NOMO-1 treated with DMSO at 0.1 percent for 48 hours (cell line): ENCODE results near the gene CALML6.
A peak's percentile ranks its signal among the peaks of the same experiment; 100 is the strongest.

Source experiments
- DNase-seq: peaks from one replicate; lab custom pipeline; 2025; ENCODE audit not compliant: unreplicated experiment; lab: John Stamatoyannopoulos, UW

CALML6 gene

DNA sequence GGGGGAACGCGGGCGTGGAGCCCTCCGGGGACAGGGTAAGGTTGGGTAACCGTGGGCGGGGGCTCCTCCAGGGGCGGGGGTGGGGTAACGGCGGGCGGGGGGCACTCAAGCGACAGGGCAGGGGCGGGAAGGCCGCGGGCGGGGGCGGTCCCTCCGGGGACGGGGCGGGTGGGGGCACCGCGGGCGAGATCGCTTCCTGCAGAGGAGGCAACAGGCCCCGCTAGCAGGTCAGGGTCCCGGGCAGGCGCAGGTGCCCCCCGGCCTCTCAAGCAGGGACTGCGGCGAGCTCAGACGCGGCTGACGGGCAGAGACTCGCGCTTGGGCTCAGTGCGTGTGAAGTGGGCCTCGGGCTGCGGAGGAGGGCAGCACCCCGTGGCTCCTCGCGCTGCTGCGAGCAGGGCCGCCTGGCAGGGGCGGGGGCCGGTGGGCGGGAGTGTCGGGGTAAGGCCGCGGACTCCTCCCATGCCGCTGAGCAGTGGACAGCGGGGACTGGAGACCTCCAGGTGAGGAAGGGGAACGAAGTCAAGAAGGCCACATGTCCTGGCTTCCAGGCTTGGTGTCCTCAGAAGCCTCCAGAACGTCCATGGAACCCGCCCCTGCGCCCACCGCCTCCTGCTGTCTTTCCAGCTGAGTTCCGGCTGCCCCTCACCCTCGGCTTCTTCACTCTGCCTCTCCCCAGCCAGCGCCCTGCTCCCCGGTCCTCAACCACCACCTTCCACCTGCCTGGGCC, 23.5 kb upstream of the CALML6 start:
- peak; percentile 47 for DNase-seq

DNA sequence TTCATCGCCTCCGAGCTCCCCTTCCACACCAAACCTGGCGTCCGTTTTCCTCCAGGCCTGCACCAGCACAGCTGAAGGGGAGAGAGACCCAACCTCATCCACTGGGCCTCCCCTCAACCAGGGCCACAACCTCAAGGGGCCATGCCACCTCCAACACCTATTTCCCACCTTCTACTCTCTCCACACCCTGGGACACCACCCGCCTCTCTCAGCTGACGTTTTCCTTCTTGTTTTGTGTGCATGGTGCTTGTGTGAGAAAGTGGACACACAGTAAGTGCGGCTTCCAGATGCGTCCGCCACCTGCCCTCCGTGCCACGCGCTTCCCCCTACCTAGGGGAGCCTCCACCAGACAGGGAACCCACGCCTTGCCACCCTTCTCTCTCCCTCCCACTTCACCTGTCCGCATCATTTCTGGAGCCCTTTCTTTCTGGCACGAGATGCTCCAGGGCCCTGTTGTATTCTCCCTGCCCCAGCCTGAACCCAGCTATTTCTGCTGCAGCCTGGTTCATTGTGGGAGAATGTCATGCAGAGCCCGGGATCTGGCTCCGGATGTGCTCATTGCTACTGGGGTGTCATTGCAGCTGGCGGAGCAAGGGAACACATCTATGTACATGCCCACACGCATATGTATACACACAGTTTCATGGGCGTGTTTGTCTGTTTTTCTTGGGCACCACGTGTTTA, 22.8 kb upstream of the CALML6 start:
- no peak for DNase-seq

DNA sequence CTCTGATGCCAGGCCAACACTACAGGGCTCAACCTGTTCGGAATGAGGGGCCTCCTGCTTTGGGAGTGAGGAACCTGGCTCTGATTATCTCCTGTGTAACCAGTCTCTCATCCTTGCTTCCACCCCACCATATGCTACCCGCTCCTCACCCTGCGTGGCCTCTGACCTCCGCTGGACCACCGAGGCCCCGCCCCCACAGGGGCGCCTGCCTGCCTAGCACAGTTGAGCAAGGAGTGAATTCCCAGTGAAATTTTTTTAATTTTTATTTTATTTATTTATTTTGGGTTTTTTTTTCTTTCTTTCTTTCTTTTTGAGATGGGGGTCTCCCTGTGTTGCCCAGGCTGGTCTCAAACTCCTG, 22.3 kb upstream of the CALML6 start:
- no peak for DNase-seq

DNA sequence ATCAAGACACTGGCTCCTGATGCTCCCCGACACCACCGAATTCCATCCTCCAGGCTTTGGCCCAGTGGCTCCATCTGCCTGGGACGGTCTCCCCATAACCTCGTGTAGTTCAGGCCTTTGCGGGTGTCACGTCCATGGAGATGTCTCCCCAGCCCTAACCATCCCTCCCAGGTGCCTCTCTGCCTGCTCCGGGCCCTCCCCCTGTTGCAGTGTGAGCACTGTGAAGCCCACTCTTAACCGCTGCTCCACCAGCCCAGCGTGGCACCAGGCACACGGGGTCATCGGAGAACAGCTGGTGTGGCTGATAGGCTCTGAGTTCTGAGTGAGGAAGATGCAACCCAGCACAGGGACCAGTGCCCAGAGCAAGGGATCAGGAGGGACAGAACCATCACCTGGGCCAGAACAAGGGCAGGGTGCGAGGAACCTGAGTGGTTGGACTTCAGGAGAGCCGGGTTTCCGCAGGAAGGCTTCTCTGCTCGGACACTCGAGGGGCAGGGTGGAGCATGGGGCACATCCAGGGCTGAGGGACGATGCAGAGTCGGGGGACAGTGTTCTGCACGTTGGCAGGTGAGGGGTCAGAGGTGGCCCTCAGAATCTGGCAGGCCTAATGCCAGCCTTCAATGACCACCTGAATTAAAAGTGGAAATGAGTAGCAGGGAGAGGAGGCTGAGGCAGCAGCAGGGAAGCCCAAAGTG, 21.6 kb upstream of the CALML6 start:
- DNase-seq, result no peak

DNA sequence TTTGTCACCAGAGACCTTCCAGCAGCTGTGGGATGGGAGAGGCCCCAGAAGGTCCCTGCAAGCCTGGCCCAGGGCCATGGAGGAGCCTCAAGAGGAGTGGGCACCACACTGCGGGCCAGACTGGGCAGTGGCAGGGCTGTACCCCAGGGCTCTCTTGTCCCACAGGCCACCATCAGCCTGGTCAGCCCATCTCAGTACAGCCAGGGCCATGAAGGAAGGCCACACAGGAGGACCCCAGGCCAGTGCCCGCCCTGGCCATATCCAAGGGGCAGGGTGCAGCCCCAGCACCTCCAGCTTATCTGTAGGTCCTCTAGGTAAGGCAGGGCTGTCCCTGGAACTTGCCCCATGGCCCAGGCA, 21.1 kb upstream of the CALML6 start:
- DNase-seq, result no peak

DNA sequence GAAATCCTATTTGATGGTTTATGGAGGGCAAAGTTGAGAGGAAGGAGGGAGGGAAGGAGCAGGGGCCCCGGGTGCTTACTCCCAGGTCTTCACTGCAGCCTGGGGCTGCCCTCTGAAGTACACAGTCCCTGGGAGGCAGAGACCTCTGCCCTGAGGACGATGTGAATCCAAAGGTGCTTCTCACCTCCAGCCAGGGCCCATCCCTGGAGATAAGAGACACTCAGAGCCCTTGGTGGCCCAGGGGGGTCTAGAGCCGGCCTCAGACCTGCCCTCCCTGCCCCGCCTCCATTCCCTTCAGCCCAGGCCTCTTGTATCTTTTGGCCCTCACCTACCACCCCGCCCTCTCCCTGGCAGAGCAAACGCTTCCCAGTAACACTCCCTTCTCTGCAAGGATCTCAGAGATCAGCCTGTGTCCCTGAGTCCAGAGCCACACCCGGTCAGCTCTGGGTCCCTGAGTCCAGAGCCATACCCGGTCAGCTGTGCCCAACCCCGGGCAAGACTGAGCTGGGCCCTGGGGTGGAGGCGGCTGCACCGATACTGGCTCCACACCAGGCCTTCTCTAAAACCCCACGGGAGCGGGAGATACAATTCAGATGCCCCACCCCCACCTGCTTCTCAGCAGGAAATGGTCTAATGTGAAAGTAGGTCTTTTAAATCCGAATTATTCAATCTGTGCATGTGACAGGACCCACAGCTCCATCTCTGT, 20.6 kb upstream of the CALML6 start:
- DNase-seq, result no peak

DNA sequence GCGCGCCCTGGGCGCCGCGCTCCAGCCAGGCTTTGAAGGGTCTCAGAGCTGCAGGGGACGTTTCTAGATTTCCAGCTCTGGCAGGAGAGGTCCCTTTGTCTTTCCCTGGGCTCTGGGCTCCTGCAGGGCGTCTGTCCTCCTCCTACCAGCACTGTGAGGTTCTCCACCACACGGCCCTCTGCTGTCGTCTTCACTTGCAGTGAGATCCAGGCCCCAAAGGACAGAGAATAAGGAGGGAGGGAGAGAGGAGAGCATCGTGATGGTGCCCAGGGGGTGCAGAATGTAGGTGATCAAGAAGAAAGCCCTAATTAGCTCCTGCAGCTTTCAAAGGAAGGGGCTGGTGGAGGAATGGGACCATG, 20.0 kb upstream of the CALML6 start:
- no peak for DNase-seq

DNA sequence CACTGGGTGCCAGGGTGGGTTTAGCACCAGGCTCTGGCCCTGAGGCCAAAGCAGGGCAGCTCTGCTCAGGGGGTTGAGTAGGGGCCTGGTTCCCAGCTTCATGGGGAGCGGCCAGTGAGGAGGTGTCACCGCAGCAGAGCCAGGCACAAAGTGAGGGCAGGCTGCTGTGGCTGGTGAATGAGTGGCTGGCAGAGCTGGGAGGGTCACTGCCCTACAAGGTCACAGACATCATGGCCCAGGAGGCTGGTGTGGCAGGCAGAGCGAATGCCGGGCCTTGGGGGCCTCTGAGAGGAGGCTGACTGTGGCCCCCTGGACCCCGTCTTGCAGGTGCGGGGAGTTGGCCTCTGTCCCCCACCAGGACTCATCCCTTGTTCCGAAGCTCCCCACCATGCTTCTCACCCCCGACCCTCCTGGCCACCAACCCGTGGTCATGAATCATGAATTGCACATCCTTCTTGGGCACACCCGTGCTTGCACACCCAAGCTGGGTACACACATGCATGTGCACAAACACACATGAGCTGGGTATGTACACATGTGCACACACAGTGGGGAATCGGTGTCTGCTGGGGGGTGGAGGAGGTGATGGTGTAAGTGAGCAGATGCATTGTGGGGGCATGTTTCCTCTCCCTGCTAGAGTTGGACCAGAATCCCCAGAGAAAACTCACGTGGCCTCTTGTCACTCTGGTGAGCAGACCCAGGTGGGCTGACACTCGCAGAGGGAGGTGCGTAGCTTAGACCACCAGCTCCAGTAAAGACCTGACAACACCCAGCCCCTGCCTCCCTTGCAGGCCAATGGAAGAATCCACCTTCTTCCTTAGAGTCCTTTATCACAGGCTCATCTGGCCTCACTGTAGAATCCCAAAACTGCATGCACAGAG, 19.4 kb upstream of the CALML6 start:
- DNase-seq, result no peak

DNA sequence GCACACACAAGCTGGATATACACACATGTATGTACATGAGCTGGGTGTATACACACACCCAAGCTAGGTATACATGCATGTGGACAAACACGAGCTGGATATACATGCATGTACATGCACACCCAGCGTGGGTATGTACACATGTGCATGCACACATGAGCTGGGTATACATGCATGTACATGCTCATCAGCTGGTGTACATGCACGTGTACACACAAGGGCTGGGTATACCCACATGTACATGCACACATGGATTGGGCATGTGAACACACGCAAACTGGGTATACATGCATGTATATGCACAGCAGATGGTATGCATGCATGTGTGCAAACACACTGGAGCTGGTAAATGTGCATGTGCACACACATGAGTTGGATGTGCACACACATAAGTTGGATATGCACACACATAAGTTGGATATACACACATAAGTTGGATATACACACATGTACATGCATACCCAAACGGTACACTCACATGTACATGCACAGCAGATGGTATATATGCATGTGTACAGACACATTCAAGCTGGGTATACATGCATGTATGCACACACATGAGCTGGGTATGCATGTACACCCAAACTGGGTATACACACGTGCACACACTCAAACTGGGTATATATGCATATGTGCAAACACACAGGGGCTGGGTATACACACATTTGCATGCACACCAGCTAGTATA, 16.7 kb upstream of the CALML6 start:
- no peak for DNase-seq

DNA sequence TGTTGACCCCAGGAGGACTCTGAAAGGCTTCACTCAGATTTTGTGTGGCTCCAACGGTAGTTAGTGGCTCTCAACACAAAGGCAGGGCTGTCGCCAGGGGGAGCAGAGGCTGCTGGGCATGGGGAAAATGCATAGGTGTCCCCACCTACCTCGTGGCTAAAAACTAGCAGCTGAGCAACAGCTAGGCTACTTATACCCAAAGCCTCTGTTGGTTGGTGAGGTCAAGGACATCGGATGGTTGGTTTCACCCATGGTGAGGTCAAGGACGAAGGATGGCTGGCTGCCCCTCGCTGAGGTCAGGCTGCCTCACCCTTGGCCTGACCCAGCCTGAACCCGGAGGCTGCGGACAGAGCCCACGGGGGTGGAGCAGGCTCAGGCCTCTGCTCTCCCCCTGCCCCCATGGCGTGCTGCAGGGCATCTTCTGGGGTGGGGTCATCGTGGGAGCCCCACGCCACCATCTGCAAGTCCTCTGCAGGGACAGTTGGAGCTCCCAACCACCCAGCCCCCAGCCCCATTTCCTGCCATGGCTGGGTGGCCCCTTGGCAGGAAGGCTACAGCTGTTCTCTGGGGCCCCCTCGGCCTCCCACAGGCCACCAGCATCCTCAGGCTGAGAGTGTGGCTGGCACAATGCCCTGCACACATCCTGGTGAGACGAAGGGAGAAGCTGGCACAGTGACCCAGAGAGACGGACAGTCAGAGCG, 15.6 kb upstream of the CALML6 start:
- DNase-seq, result no peak

DNA sequence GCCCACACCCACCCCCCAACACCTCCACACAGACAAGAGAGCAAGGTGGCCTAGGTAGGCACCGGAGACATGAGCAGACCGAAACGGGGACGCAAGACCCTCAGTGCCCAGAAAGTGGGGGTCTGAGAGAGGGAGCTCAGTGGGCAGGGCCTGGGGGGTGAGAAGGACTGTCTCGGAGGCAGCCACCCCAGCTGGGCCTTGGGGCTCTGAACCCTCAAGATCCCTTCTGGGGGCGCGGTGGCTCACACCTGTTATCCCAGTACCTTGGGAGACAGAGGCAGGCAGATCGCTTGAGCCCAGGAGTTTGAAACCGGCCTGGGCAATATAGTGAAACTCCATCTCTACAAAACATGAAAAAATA, 15.1 kb upstream of the CALML6 start:
- DNase-seq, result no peak

DNA sequence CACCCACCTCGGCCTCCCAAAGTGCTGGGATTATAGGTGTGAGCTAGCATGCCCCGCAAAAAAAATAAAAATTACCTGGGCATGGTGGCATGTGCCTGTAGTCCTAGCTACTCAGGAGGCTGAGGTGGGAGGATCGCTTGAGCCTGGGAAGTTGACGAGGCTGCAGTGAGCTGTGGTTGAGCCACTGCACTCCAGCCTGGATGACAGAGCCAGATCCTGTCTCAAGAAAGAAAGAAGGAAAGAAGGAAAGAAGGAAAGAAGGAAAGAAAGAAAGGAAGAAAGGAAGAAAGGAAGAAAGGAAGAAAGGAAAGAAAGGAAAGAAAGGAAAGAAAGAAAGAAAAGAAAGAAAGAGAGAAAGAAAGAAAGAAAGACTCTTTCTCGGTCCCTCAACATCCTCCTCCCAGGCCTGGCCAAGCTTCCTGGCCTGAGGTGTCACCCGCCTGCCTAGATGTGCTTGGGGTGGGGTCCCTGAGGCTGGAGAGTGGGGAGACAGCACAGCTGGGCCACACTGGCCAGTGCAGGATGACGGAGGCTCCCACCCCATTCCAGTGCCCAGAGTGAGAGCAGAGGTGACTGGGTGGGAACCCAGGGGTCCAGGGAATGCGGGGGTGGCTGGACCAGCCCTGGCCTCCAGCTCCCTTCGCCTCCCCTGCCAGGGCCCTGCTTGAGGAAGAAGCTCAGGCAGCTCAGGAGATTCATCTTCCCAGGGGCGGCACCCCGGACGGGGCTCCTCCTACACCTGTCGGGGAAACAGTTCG, 14.0 kb upstream of the CALML6 start:
- no peak for DNase-seq

DNA sequence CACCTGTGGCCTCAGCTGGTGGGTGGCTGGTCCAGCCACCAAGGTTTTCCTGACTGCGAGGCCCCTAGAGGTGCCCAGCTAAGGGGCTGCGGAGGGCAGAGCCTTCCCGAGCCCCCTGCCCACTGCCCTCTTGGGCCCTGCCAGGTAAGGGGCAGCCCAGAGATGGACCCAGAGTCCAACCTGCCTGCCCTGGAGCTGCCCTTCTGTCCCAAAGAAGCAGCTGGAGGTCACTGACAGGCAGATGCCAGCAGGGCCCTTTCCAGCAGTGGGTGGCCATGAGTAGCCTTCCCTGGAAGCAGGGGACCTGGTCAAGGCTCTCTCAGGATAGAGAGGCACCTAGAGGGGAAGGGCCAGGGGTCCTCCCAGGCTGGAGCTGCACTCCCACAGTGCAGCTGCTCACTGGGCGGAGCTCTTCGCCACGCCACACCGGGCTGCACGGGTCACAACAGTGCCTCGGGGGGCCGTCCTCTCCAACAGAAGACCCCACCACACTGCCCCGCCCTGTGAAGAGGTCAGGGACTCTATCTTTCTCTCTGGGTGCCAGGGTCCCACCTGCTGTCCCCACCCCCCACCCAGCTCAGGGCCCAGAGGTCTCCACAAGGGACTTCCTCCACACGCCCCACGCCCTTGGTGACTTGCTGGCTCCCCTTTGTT, 13.3 kb upstream of the CALML6 start:
- DNase-seq, result no peak

DNA sequence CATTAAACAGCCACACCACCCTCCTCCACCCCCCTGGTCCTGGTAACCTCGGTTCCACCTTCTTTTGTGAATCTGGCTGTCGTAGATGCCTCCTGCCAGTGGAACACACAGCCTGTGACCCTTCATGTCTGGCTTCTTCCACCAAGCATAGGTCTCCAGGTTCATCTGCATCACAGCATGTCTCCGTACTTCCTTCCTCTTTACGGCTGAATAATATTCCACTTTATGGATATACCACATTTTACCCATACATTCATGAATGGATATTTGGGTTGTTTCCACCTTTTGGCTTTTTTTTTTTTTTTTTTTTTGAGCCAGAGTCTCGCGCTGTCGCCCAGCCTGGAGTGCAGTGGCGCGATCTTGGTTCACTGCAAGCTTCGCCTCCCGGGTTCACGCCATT, 11.8 kb upstream of the CALML6 start:
- DNase-seq, result no peak

DNA sequence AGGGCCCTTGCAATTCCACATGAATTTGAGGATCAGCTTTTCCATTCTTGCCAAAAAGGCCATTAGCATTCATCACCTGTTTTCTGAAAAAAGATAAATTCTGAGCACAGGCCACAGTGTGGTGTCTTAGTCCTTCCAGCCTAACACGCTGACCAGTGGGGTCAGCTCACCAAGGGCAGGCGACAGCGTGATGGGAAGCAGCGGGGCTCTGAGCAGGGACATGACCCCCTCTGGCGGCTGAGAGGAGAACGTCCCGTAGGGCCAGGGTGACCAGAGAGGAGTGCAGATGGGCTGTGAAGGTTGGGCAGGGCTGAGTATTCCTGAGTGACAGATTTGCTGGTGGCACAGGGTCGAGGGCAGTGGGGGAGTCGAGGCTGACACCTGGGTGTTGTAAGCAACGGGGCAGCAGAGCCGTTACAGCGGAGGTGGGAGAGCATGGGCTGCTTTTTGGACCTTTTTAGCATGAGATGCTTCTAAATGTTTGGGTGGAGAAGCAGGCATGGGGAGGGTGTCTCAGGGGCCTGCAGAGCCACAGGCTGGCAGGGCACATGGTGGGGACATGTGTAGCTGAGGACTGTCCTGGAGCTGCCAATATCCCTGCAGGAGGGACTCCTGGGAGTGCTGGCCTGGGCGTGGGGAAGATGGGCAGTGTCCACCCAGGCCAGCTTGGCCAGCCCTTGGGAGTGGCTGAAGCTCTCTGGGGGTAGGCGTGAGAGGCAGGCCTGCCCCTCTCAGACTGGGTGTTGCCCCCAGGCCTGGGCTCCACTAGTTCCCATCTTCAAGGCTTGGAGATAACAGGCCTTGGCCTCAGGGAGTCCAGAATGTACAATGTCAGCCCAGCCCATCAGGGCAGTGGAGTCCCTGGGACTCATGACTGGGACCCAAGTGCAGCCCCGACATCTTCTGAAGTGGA, 8.6 kb upstream of the CALML6 start:
- DNase-seq, result peak; percentile 70

DNA sequence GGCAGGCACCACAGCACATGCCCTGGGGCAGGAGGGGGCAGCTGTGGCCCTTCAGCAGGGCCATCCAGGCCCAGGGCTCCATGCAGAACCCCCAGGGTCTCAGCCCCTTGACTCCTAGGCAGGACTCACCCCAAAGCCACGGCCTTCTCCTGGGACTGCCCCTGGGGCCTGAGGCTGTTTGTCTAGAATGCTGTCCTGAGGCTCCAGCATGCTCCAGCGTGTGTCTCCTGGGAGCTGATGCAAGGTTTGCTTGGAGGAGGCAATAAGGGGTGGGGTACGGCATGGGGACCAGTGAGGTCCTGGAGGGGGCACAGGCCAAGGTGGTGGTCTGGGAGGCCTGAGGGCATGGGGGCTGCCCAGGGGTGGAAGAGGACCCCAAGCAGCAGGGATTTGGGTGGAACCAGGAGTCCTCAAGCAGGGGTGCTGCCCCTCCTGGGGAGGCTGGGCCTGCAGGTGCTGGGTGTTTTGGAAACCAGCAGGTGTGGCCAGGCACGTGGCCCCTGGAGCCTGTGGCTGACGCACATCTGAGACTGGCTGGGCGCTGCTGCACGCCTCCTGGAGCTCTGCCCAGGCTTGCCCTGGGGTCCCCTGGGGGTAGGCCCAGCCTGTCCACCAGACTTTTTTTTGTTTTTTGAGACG, 7.8 kb upstream of the CALML6 start:
- DNase-seq, result no peak

DNA sequence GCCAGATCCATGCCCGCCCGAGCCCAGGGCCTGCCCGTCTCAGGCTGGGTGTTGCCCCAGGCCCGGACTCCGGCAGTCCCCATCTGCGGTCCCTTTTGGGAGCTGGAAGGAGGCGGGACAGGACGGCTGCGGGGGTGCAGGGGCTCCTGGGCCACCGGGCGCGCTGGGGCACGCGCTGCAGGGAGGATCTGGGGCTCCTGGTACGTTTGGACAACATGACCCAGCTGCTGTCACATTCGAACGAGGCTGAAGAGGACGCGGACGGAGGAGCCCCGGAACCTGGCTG, 6.6 kb upstream of the CALML6 start:
- DNase-seq, result no peak
